CD4-positive, alpha-beta T cell treated with Interleukin-6 at 100 ng/mL for 8 hours (primary cell): Measurements from ENCODE around the gene MSI1.

Experiments used
- DNase-seq: peaks from one replicate; pipeline ENCODE4 v3.0.0-alpha.2; 2020; ENCODE audit warnings: mixed read lengths, low spot score

The MSI1 gene

GRCh38 chr12:120368789-120369602 lies at the start of gene MSI1:
TSS of gene MSI1 (minus strand) at chr12:120369164. CDS start at chr12:120369091, 73 bp downstream.
- DNase-seq = no peak

GRCh38 chr12:120417917-120418580 lies 49.1 kb upstream of the MSI1 start:
- no peak for DNase-seq

GRCh38 chr12:120416490-120417216 lies 47.7 kb upstream of the MSI1 start:
- DNase-seq = no peak

- no peak for DNase-seq
Observed at GRCh38 chr12:120413901-120414695, 45.1 kb upstream of the MSI1 start.

- DNase-seq = no peak
Observed at GRCh38 chr12:120412421-120412820, 43.5 kb upstream of the MSI1 start.

- no peak for DNase-seq
Observed at GRCh38 chr12:120408771-120409170, 39.8 kb upstream of the MSI1 start.

- DNase-seq = no peak
Observed at GRCh38 chr12:120406553-120406952, 37.6 kb upstream of the MSI1 start.

- no peak for DNase-seq
Observed at GRCh38 chr12:120406069-120406468, 37.1 kb upstream of the MSI1 start.

GRCh38 chr12:120404271-120404670 lies 35.3 kb upstream of the MSI1 start:
- no peak for DNase-seq

- DNase-seq = no peak
Observed at GRCh38 chr12:120403869-120404268, 34.9 kb upstream of the MSI1 start.

- DNase-seq = no peak
Observed at GRCh38 chr12:120402217-120402616, 33.3 kb upstream of the MSI1 start.

GRCh38 chr12:120399531-120399930 lies 30.6 kb upstream of the MSI1 start:
- DNase-seq = no peak

GRCh38 chr12:120397824-120398540 lies 29.0 kb upstream of the MSI1 start:
- DNase-seq = no peak

GRCh38 chr12:120394483-120395367 lies 25.8 kb upstream of the MSI1 start:
- DNase-seq = no peak

GRCh38 chr12:120390540-120391120 lies 21.7 kb upstream of the MSI1 start:
- no peak for DNase-seq

GRCh38 chr12:120388691-120389481 lies 19.9 kb upstream of the MSI1 start:
- DNase-seq = no peak

- no peak for DNase-seq
Observed at GRCh38 chr12:120381752-120382419, 12.9 kb upstream of the MSI1 start.

GRCh38 chr12:120378036-120378435 lies 9.1 kb upstream of the MSI1 start:
- no peak for DNase-seq

- DNase-seq = no peak
Observed at GRCh38 chr12:120377611-120378010, 8.6 kb upstream of the MSI1 start.
